Measurements from ENCODE around the gene RSPH3. TPM values are rescaled to one million over a fixed set of nuclear protein-coding genes. Genes with fewer than 3 reads are reported as not detected.

Gene RSPH3
- total RNA-seq, 1 experiment from 2014 or later: 16.6 TPM

DNA sequence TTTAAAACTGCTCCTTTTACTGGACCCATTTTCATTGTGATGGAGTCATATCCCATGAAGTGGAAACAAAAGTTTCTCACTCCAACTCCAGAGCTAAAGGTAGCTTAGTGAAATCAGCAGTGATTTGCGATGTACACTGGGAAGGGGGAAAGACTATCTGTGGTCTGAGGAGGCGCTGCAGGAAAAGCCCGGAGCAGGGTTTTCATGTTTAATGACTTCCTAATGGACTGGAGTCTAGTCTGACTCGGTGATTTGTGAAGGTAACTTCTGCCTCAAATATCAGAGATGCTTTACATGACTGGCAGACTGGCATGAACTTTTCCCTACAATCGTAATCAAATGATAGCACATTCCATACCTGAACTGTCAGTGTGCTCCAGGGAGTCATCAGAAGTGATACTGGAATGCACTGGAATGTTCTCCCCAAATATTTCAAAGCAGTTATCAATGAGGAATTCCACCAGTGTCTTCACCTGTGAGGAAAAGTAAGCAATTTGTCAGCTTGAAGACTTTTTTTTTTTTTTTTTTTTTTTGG, 37.8 kb upstream of the RSPH3 start:
- H3K36me3 ChIP-seq (ENCODE audit: low read depth): no peaks in the 10 kb centered on the region
- POLR2A ChIA-PET (ENCODE audit: unreplicated experiment): no interaction called here
- CTCF ChIA-PET: interaction anchor here (1.2 kb wide), 1 partner anchor 29 kb away, joined by 4 read pairs; no protein-coding TSS in a partner anchor
- no peak overlapping the region for H2AFZ ChIP-seq
- H3K4me1 ChIP-seq (replicated peaks; ENCODE audit: insufficient read depth): peaks cover 14% of the 10 kb centered on the region
- no peak overlapping the region for H3K4me3 ChIP-seq
- H3K4me2 ChIP-seq: no peak overlapping the region
- BruUV-seq (replicated peaks): no TSS peak
- no peaks in the 10 kb centered on the region for H3K27me3 ChIP-seq (ENCODE audit: insufficient read depth, low read depth)
- no peaks in the 10 kb centered on the region for H3K79me2 ChIP-seq (ENCODE audit: low read depth)
- no peaks in the 10 kb centered on the region for H4K20me1 ChIP-seq (ENCODE audit: insufficient read depth)
- no peak overlapping the region for H3K27ac ChIP-seq
- peak in 1 of 2 experiments; percentile 36 for DNase-seq
- TF ChIP-seq, protein P1, sequence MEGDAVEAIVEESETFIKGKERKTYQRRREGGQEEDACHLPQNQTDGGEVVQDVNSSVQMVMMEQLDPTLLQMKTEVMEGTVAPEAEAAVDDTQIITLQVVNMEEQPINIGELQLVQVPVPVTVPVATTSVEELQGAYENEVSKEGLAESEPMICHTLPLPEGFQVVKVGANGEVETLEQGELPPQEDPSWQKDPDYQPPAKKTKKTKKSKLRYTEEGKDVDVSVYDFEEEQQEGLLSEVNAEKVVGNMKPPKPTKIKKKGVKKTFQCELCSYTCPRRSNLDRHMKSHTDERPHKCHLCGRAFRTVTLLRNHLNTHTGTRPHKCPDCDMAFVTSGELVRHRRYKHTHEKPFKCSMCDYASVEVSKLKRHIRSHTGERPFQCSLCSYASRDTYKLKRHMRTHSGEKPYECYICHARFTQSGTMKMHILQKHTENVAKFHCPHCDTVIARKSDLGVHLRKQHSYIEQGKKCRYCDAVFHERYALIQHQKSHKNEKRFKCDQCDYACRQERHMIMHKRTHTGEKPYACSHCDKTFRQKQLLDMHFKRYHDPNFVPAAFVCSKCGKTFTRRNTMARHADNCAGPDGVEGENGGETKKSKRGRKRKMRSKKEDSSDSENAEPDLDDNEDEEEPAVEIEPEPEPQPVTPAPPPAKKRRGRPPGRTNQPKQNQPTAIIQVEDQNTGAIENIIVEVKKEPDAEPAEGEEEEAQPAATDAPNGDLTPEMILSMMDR (conservative IDR thresholded peaks at IDR 0.05): no peak
- TF ChIP-seq EZH2 (IDR thresholded peaks at IDR 0.05; ENCODE audit: low read depth): no peak
- H3F3A ChIP-seq (ENCODE audit: insufficient read depth, low read depth): no peaks in the 10 kb centered on the region
- intact Hi-C loops (cut with micrococcal nuclease; ENCODE audit: unreplicated experiment): no loop called here
- no peaks in the 10 kb centered on the region for H3K9me2 ChIP-seq (ENCODE audit: insufficient read depth)
- H3K9me3 ChIP-seq (ENCODE audit: insufficient read depth, low read depth): no peaks in the 10 kb centered on the region

GRCh38 chr6:159036673-159037072, 36.7 kb upstream of the RSPH3 start:
- intact Hi-C loops (cut with micrococcal nuclease; ENCODE audit: unreplicated experiment): no loop called here
- H3K4me1 ChIP-seq (replicated peaks; ENCODE audit: insufficient read depth): peaks cover 14% of the 10 kb centered on the region
- no peaks in the 10 kb centered on the region for H3K27me3 ChIP-seq (ENCODE audit: insufficient read depth, low read depth)
- H3K27ac ChIP-seq: no peak overlapping the region
- no peak for TF ChIP-seq EZH2 (IDR thresholded peaks at IDR 0.05; ENCODE audit: low read depth)
- TF ChIP-seq, protein P1 (conservative IDR thresholded peaks at IDR 0.05): no peak
- no peak overlapping the region for H3K4me2 ChIP-seq
- no peaks in the 10 kb centered on the region for H3K79me2 ChIP-seq (ENCODE audit: low read depth)
- H3F3A ChIP-seq (ENCODE audit: insufficient read depth, low read depth): no peaks in the 10 kb centered on the region
- H3K36me3 ChIP-seq (ENCODE audit: low read depth): no peaks in the 10 kb centered on the region
- no peaks in the 10 kb centered on the region for H3K9me3 ChIP-seq (ENCODE audit: insufficient read depth, low read depth)
- BruUV-seq (replicated peaks): no TSS peak
- no peaks in the 10 kb centered on the region for H3K9me2 ChIP-seq (ENCODE audit: insufficient read depth)
- no peak overlapping the region for H2AFZ ChIP-seq
- ChIA-PET POLR2A (ENCODE audit: unreplicated experiment) (no interaction called here), CTCF (no interaction called here)
- H4K20me1 ChIP-seq (ENCODE audit: insufficient read depth): no peaks in the 10 kb centered on the region
- DNase-seq: no peak
- no peak overlapping the region for H3K4me3 ChIP-seq

GRCh38 chr6:159035891-159036290, 35.9 kb upstream of the RSPH3 start:
- H3K9me3 ChIP-seq (ENCODE audit: insufficient read depth, low read depth): no peaks in the 10 kb centered on the region
- no peak overlapping the region for H3K4me3 ChIP-seq
- intact Hi-C loops (cut with micrococcal nuclease; ENCODE audit: unreplicated experiment): no loop called here
- no peak overlapping the region for H3K4me2 ChIP-seq
- no peak overlapping the region for H2AFZ ChIP-seq
- TF ChIP-seq, protein P1 (conservative IDR thresholded peaks at IDR 0.05): no peak
- TF ChIP-seq EZH2 (IDR thresholded peaks at IDR 0.05; ENCODE audit: low read depth): no peak
- H4K20me1 ChIP-seq (ENCODE audit: insufficient read depth): no peaks in the 10 kb centered on the region
- BruUV-seq (replicated peaks): no TSS peak
- no peaks in the 10 kb centered on the region for H3K36me3 ChIP-seq (ENCODE audit: low read depth)
- H3K9me2 ChIP-seq (ENCODE audit: insufficient read depth): no peaks in the 10 kb centered on the region
- no peak for DNase-seq
- H3K27me3 ChIP-seq (ENCODE audit: insufficient read depth, low read depth): no peaks in the 10 kb centered on the region
- H3F3A ChIP-seq (ENCODE audit: insufficient read depth, low read depth): no peaks in the 10 kb centered on the region
- H3K79me2 ChIP-seq (ENCODE audit: low read depth): no peaks in the 10 kb centered on the region
- peaks cover 14% of the 10 kb centered on the region for H3K4me1 ChIP-seq (replicated peaks; ENCODE audit: insufficient read depth)
- ChIA-PET CTCF (no interaction called here), POLR2A (ENCODE audit: unreplicated experiment) (no interaction called here)
- H3K27ac ChIP-seq: no peak overlapping the region

Measured in PC-9 (cell line).